Astrocyte of the hippocampus (primary cell): Measurements from ENCODE around the gene KRT85.
"Not testable (repeated sequence)": the region's sequence is repeated elsewhere in the genome, so short reads cannot be mapped to it uniquely, and the experiment has no call there.

ENCODE experiments used
- DNase-seq: peaks from one replicate; pipeline ENCODE4 v3.0.0; 2011; ENCODE audit warnings: low read depth, low spot score

Gene KRT85

DNA sequence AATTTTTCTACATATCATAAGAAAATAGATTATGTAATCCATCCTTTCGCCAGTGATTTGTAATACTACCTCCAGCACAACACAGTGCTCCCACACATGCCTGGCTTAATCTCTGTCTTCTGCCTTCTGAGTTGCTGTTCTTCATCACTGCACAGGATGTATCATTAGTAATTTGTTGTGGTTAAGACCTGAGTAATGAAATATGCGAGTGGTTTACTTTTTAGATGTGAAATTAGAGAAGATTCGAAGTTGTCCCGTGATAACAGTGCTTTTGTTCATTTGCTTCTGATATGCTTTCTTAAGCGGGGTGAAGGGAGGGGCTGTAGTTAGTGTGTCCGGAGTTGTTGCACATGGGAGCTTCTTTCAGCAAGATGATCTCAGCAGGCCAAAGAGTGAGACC lies 18.1 kb downstream of the KRT85 start:
- DNase-seq: no peak

DNA sequence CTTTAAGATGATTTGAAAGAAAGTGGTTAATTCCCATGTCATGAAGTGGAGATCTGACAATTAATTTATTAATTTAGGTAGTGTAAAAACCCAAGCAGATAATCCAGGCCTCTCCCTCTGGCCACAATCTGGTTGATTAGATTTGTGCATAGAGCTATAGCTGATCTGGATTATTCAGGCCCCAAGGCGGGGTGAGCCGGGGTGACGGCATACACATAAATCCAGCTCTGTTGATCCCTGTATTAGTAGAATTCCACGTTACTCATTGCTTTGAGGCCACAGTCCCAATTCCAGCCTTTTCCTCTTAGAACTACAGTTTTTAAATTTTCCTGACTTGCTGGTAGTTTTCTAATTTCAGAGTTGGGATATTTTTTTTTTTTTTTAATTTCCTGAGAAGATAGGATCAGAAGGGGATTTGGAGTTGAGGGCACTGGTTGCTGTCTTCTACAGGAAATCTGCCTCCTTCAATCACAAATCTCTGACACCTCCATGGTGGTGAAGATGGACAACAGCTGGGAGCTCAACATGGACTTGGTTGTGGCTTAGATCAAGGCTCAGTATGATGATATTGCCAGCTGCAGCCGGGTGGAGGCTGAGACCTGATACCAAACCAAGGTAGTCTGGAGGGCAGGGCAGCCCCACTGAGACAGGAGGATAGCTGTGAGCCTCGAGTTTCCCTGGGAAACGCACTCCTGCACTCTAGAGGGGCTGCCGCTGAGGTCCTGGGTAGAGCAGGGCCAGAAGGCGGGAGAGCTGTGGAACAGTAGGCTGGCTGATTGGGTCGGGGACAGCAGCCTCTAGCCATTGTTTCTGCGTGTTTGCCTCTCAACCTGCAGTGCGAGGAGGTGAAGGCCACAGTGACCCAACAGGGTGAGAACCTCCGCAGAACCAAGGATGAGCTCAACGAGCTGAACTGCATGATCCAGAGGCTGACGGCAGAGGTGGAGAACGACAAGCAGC lies 19.4 kb downstream of the KRT85 start:
- DNase-seq: no peak

DNA sequence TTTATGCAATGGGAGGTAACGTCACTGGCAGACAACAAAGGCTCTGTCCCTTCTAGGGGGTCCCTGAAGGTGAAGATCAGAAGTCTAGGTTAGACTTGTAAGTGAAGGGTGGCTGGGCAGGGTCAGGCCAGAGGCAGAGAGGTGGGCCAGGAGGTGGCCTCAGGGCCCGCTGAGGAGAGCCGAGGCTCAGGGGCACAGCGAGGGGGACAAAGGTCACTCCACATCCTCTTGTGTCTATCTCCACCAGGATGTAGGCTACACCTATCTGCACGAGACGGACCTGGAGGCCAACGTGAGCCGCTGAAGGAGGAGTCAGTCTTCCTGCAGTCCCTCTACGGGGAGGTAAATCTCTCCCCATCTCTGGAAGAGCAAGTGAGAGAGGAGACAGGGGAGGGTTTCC lies 20.3 kb downstream of the KRT85 start:
- no peak for DNase-seq

DNA sequence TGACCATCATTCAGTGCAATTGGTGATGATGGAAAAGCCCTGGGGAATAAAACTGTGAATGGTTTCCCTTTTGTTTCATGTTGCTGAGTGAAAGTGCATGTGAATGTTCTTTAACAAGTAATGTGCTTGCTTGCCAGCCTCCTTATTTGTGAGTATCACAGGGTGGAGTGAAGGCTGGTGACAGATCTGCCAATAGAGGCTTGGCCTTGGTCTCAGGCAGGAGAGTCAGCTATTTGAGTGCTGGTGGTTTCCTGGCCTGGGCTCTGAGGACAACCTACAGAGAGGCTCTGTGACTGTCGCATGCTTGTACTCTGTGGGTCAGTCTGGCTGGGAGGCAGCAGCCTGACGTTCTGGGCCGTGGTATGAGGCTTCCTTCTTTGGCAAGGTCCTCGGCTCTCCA lies 20.7 kb downstream of the KRT85 start:
- no peak for DNase-seq

DNA sequence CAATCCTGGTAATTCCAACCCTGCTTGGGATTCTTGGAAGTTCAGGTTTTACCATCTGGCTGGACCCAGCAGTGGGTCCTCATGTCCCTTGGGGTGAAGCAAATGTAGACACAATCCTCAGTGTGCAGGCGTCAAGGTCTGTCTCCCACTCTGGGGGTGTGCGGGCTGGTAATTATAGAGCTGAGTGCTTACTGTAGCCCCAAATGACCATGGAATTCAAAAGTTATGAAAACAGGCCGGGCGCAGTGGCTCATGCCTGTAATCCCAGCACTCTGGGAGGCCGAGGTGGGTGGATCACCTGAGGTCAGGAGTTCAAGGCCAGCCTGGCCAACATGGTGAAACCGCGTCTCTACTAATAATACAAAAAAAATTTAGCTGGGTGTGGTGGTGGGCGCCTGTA lies 22.2 kb downstream of the KRT85 start:
- not testable (repeated sequence) for DNase-seq

DNA sequence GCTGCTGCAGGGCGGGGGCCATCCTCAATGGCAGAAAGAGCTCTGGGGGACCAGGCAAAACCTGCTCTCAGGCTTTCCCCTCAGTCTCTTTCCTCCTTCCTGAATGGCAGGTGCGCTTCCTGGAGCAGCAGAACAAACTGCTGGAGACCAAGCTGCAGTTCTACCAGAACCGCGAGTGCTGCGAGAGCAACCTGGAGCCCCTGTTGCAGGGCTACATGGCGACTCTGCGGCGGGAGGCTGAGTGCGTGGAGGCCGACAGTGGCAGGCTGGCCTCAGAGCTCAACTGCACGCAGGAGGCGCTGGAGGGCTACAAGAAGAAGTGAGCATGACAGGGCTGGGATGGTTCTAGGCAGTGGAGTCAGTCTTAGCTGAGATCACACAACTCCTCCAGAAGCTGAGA lies 23.2 kb downstream of the KRT85 start:
- no peak for DNase-seq

DNA sequence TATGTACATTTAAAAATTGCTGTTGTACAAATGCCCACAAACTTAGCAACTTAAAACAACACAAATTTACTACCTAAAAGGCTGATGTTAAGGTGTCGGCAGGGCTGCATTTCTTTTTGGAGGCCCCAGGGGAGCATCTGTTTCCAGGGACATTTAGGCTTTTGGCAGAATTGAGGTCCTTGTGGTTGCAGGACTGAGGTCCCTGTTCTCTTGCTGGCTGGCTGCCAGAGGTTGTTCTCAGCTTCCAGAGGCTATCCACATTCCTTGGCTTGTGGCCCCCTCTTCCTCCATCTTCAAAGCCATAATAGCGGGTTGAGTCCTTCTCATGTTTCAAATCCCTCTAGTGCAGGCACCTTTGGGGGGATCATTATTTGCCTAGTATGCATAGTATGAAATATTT lies 23.7 kb downstream of the KRT85 start:
- no peak for DNase-seq

DNA sequence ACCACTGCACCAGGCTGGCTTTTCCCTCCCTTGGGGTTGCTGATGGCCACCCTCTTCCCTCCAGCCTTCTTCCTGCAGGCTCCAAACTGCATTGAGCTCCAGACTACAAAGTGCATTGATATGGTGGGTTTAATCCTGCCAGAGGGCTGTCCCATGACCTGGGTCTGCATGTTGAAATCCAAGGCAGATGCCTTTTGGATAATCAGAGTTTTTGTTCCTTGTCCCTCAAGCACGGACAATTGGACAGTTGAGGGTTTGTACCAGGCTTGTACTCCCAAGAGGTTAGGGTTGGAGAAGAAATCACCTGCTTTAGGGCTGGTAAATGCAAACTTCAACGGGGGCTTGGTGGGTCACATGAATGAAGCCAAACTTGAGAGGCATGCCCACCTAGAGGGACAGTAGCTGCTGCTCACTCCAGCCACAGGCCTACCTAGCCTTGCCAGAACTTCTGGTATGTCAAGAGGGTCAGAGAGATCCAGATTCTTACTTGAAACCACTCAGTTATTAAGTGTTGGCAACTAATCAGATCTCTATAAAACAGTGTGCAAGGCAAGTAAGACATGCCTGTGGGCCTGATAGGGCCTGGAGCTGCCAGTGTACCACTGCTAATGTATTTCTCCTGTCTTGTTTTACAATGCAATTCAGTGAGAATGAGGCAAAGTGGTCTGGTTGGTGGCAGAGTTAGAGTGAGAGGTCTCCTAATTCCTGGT lies 24.3 kb downstream of the KRT85 start:
- no peak for DNase-seq

DNA sequence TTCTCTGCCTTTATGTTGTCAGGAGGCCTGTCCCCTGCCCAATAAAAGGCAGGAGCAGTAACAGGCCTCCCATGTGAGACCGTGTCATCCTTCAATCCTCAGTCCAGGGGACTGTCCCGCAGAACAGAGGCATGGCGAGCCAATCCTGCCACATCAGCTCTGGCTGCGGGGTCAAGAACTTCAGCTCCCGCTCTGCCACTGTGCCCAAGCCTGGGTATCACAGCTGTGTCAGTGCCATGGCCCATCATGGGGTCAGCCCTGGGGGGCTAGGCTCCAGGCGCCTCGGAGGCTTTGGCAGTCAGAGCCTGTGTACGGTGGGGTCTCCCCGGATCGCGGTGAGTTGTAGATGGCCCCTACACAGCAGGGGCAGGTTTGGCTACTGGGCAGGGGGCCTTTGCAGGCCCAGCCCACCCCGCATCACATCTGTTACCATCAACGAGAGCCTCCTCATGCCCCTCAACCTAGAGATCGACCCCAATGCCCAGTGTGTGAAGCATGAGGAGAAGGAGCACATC lies 26.2 kb downstream of the KRT85 start:
- no peak for DNase-seq

DNA sequence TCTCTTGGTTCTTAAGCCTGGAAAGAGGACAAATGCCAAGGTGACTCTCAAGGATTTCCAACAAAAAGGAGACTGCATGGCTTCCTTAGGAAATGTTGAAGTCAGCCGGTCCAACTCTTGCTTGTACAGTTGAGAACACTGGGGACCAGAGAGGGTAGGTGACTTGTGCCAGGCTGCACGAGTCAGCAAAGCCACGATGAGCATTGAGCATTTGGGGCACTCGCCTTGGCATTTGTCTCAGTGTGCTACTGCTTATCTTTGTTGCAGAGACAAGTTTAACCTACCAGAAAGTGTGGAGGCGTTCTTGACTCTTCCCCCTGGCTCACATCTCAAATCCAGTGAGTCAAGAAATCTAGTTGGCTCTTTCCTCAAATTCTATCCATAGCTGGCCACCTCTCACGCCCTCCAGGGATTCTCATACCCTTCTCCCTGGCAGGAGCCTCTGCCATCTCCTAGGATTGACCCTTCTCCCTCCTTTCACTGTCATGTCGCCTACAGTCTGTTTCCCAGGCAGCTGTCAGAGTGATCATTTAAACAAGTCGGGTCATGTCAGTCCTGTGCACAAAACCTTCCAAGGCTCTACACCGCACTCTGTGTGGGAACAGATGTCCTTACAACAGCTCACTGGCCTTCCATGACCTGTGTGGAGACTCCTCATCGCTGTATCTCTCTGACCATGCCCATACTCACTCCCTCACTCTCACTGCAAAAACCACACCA lies 28.9 kb downstream of the KRT85 start:
- DNase-seq: no peak

DNA sequence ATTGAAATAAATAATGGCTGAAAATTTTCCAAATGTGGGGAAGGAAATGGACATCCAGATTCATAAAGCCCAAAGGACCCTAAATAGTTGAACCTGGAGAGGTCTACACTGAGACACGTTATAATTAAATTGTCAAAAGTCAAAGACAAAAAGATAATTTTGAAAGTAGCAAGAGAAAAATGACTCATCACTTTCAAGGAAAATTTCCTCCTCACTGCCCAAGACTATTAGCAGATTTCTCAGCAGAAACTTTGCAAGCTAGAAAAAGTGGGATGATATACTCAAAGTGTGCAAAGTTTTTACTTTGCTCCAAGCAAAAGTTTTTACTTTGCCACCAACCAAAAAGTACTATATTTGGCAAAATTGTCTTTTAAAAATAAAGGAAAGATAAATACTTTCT lies 30.2 kb downstream of the KRT85 start:
- no peak for DNase-seq

DNA sequence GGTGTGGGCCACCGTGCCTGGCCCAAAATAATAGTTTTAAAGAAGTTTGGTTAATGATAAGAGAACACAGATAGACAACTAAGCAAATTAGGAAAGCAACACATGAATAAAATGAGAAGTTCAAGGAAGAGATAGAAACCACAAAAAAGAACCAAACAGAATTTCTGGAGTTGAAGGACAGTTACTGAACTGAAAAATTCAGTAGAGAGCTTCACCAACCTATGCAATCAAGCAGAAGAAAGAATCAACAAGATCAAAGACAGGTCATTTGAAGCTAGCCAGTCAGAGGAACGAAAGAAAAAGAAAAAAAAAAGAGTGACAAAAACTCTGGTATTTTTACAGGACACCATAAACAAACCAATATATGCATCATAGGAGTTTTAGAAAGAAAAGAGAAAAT lies 30.6 kb downstream of the KRT85 start:
- no peak for DNase-seq

DNA sequence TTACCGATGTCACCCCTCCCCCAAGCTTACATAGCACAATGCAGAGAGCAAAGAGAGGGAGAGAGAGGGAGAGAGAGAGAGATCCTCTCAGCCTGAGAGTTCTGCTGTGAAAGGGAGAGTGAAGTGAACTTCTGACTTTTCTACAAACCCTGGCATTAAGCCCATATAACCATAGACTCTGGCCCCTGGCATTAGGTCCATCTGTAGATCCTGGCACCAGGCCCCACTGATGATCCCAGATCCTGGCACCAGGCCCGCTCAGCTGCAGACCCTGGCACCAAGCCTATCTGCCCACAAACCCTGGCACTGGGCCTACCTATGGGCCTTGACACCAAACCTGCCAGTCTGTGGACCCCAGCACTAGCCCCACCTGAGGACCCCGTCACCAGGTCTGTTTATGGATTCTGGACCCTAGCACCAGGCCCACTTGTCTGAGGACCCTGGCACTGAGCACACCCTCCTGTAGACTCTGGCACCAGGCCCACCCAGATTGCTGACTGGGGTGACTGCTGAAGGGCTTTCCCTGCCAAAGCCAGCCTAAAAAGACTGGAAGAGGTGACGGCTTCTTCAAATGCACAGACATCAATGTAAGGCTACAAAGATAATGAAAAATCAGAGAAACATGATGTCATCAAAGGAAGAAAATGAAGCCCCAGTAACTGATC lies 31.6 kb downstream of the KRT85 start:
- no peak for DNase-seq

DNA sequence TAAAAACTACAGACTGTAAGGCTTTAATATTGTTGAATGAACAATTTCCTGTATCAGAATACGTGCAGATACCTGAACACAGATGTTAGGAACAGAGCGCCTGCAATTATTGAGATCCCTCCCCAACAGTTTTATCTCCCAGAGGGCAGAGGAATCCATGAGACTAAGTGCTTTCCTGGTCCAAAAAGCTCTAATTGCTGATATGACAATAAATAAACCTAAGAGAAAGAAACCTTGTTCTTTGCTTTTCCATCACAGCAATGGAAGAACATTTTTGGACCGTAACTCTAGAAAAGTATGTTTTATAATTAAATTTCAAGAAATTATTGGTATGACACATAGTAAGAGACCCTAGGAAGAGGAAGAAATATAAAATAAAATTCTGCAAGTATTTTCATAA lies 33.1 kb downstream of the KRT85 start:
- no peak for DNase-seq

DNA sequence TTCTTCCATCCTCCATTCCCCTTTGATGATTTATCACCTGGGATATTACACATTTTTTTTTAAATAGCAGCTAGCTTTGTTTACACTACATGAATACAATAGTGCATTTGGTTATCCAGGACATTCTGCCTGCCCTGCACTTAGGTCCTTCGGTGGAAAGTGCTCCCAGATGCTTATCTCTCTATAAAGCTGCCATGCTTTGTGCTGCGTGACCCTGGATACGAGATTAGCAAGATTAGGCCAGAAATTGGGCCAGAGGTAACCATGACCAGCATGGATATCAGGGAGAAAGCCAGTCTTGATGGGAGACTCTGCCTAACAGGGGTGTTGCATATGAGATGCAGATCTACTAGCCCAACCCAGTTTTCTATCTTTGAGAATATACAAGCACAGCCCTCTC lies 34.0 kb downstream of the KRT85 start:
- no peak for DNase-seq

DNA sequence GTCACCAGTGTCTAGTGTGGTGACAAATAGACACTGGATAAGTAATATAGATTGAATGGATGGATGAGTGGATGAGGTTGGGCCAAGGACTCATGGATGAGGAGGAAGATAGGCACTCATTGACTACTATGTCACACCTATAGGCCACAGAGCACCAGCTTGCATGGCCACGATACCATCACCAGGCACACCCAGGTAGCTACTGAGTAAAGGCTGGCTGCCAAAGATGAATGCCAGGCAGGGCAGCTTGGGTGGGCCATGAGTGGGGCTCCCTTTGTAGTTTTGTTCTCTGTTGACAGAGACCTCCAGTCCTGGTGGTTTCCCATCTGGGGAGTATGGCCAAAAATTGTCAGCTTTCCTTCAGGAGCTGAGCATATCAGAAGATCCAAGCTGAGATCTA lies 34.9 kb downstream of the KRT85 start:
- DNase-seq: no peak

DNA sequence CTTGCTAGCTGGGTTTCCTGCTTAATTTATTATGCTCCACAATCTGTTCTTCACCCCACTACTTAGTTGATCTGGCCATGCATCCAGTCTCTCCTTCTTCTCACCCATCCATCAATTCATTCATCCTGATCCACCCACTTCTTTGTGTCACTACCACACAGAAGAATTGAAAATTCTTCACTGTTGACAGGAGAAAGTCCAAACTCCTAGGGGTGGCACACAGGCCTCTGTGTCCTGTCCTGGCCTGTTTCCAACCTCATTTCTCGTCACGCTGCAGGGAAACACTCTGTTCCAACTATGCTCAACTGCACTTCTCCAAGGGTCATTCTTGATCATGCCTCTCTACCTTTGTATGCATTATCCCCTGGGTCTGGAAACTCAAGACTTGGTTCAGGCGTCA lies 35.4 kb downstream of the KRT85 start:
- DNase-seq: no peak

DNA sequence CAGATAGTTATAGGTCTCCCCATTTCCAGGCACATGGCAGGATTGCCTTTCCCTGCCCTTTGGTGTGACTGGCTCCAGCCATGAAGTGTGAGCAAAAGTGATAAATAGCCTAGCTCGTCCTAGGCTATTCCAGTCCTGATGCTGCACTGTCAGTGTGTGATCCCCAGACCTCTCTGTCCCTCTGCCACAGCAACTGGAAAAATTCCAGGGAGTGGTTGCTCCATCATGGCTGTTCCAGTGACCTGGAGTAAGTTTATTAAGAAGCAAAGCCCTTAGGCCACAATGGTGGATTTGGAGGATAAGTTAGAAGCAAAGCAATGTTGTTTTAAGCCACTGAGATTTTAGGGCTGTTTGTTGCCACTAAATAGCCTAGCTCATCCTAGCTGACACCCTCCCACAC lies 36.2 kb downstream of the KRT85 start:
- no peak for DNase-seq

DNA sequence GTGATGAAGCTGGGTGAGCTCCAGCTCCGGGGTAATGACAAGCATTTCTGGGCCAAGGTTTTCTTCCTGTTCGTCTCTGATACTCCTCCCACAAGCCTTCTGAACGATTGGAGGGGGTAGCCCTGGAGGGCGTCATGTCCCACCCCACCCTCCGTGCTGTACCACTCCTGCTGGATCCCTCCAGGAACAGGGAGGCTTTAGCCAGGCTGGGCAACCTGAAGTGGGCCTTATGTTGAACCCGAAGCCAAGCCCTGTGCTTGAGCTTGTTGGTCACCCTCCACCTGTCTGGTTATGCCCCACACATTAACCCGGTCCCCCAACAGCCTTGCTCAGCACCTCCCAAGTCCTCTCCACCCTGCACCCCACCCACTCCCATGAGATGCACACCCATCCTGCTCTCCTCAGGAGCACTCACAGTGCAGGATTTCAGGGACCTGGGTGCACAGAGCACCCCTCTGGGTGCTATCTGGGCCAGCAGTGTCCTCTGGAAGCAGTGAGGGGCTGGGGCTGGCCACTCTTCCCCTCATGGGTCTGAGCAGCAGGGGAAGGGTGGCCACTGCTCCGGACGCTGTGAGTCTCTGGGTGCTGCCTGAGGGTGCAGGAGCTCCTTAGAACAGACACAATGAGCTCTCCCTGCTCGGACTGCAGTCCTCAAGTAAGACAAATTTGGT lies 39.3 kb downstream of the KRT85 start:
- DNase-seq: no peak

DNA sequence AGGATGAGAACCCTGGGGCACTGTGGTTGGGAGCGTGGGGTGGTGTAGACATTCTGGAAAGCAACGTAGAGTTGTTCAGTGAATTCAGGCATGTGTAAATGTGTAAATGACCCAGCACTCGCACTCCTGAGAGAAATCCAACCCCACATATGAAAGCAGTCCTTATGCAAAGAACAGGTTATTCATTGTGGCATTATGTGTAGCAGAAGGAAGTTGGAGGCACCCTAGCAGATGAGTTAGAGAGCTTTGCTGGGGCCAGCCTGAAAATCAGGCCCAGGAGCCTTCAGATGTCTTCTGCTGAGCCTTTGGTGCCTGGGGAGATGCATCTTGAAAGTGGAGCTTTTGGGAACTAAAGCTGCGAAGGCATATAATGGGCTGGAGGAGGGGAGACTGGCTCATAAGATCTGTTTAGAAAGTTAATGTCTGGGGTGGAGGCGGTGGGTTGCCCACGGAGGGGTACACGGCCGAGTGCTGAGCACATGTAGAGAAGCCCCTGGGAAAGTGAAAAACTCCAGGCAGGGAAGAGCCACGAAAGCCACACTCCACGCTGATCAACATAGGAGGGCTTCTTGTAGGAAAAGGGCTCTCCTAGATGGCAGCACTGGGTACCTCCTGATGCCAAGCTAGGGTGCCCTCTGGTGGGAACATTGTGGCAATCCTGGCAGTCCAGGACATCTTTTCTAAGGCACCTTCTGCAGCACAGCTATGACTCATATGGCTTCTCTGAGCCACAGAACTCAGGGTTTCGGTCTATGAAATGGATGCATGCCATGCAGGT lies 40.0 kb downstream of the KRT85 start:
- peak; percentile 94 for DNase-seq

DNA sequence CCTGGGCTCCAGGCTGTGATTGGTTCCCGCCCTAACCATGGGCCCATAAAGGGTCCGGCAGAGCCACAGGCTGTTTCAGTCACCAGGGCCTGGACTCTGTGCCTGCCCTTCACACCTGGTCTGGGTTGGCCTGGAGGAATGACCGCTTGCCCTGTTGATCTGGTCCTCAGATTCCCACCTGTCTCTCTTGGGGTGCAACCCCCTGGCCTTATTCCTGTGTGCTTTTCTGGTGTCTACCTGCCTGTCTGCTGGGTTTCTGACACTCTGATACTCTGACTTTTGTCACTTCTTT lies 43.2 kb downstream of the KRT85 start:
- no peak for DNase-seq
